Caco-2 (cell line): Measurements from ENCODE around the gene RASA4B. TPM values are rescaled to one million over a fixed set of nuclear protein-coding genes. Genes with fewer than 3 reads are reported as not detected.

Source experiments
- BruUV-seq: library from RNA; stranded (reverse); fragments of 400-500 nt; replicated peaks from 2 replicates; lab custom pipeline; 2021; lab: Mats Ljungman, UMichigan
- CTCF ChIA-PET: fragments of 300-600 bp; sonication (Branson Sonifier 250); formaldehyde crosslinking; loops from one replicate; lab custom pipeline; 2022; ENCODE audit warnings: antibody characterized with exemption; lab: Charles Lee
- POLR2A ChIA-PET: fragments of 300-600 bp; sonication (Branson Sonifier 250); formaldehyde crosslinking; loops from one replicate; lab custom pipeline; 2022; ENCODE audit warnings: antibody characterized with exemption; lab: Charles Lee
- DNase-seq, 2 experiments: peaks; one replicate each; pipeline versions ENCODE4 v3.0.0 to v3.0.0-alpha.2; 2020 to 2022
- H3K27me3 ChIP-seq: replicated peaks from 2 replicates; pipeline ENCODE4 v1.6.0; 2011; ENCODE audit warnings: low read length; ENCODE audit not compliant: control insufficient read depth, insufficient read depth
- H3K36me3 ChIP-seq: 2 replicates; pipeline ENCODE4 v1.5.1; 2011; ENCODE audit warnings: low read length; ENCODE audit not compliant: control insufficient read depth, insufficient read depth
- H3K4me1 ChIP-seq: fragments of 250-450 bp; sonication (Bioruptor Pico); 2 replicates; pipeline ENCODE4 v1.5.1; 2020; ENCODE audit warnings: mild to moderate bottlenecking
- H3K4me3 ChIP-seq: 2 replicates; pipeline ENCODE4 v1.5.1; 2011; ENCODE audit warnings: low read depth, mild to moderate bottlenecking, control low read depth, low read length
- H3K9me3 ChIP-seq: fragments of 250-450 bp; sonication (Bioruptor Pico); 2 replicates; pipeline ENCODE4 v1.5.1; 2020; ENCODE audit warnings: mild to moderate bottlenecking, moderate library complexity
- H3K27ac Mint-ChIP-seq: one replicate; pipeline ENCODE4 v1.8.0; 2022; ENCODE audit warnings: mixed read lengths; ENCODE audit not compliant: unreplicated experiment
- H3K27me3 Mint-ChIP-seq: one replicate; pipeline ENCODE4 v1.8.0; 2022; ENCODE audit warnings: mixed read lengths; ENCODE audit not compliant: insufficient read depth, unreplicated experiment
- H3K36me3 Mint-ChIP-seq: one replicate; pipeline ENCODE4 v1.8.0; 2022; ENCODE audit warnings: mild to moderate bottlenecking, mixed read lengths; ENCODE audit not compliant: insufficient read depth, unreplicated experiment
- H3K4me1 Mint-ChIP-seq: one replicate; pipeline ENCODE4 v1.8.0; 2022; ENCODE audit warnings: low read depth, mixed read lengths; ENCODE audit not compliant: unreplicated experiment
- H3K4me3 Mint-ChIP-seq: one replicate; pipeline ENCODE4 v1.8.0; 2022; ENCODE audit warnings: mild to moderate bottlenecking, moderate library complexity, mixed read lengths; ENCODE audit not compliant: unreplicated experiment
- H3K9me3 Mint-ChIP-seq: one replicate; pipeline ENCODE4 v1.8.0; 2022; ENCODE audit warnings: mixed read lengths; ENCODE audit not compliant: unreplicated experiment
- CTCF ChIP-seq, 2 experiments: fragments of 200-600 bp in 1 of 2; IDR thresholded peaks; 1 replicate in 1 of 2; 2 replicates in 1 of 2; pipeline versions ENCODE4 v1.5.1 to v1.8.0; 2011 to 2022; ENCODE audit warnings: antibody characterized with exemption in 1 of 2, control low read depth in 1 of 2, inconsistent platforms in 1 of 2, low read depth in 1 of 2, low read length in 1 of 2, mild to moderate bottlenecking in 1 of 2, moderate library complexity in 1 of 2; ENCODE audit not compliant: insufficient read depth in 1 of 2, severe bottlenecking in 1 of 2, unreplicated experiment in 1 of 2
- intact Hi-C: fragments of 100-400 bp; cut with micrococcal nuclease; formaldehyde crosslinking; loops from one replicate; pipeline ENCODE4 v1.10.0; 2022; ENCODE audit not compliant: unreplicated experiment
- total RNA-seq: library from RNA; stranded (reverse); gene quantifications from 2 replicates; pipeline ENCODE4 v1.2.3, GENCODE V29; 2022

RASA4B gene
- total RNA-seq, 1 experiment from 2014 or later: 3.2 TPM

GRCh38 chr7:102454468-102454867, 63.1 kb downstream of the RASA4B start:
- intact Hi-C loops: loop anchor here (10.0 kb wide), 1 partner anchor 170 kb away; the partner anchor contains the start of gene SH2B2
- Histone ChIP-seq H3K9me3 (no peaks in the 10 kb centered on the region), H3K27me3 (no peaks in the 10 kb centered on the region), H3K4me1 (peaks cover 3% of the 10 kb centered on the region; the same call in 1 of the 2 replicates), H3K4me3 (no peak overlapping the region), H3K36me3 (peaks cover 4% of the 10 kb centered on the region; the same call in 1 of the 2 replicates)
- ChIA-PET CTCF (no interaction called here), POLR2A (no interaction called here)
- Mint-ChIP-seq H3K27ac (no peak overlapping the region), H3K4me3 (no peak overlapping the region), H3K36me3 (peaks cover 21% of the 10 kb centered on the region), H3K27me3 (no peaks in the 10 kb centered on the region), H3K9me3 (no peaks in the 10 kb centered on the region), H3K4me1 (no peaks in the 10 kb centered on the region)
- DNase-seq: no peak
- no TSS peak for BruUV-seq
- TF ChIP-seq CTCF (IDR thresholded peaks at IDR 0.05; ENCODE audit: insufficient read depth in 1 of 2, low read depth in 1 of 2, low read length in 1 of 2, severe bottlenecking in 1 of 2, unreplicated experiment in 1 of 2): no peak

- no peaks in the 10 kb centered on the region for H3K27me3 Mint-ChIP-seq
- H3K36me3 Mint-ChIP-seq: peaks cover 12% of the 10 kb centered on the region
- ChIA-PET POLR2A (no interaction called here), CTCF (no interaction called here)
- peaks cover 3% of the 10 kb centered on the region; the same call in 1 of the 2 replicates for H3K4me1 ChIP-seq
- no peak for TF ChIP-seq CTCF (IDR thresholded peaks at IDR 0.05; ENCODE audit: insufficient read depth in 1 of 2, low read depth in 1 of 2, low read length in 1 of 2, severe bottlenecking in 1 of 2, unreplicated experiment in 1 of 2)
- no TSS peak for BruUV-seq
- H3K36me3 ChIP-seq: peaks cover 2% of the 10 kb centered on the region; the same call in 1 of the 2 replicates
- no peak overlapping the region for H3K4me3 ChIP-seq
- intact Hi-C loops: loop anchor here (10.0 kb wide), 1 partner anchor 169 kb away; the partner anchor contains the start of gene SH2B2
- DNase-seq: no peak
- H3K4me3 Mint-ChIP-seq: no peak overlapping the region
- no peaks in the 10 kb centered on the region for H3K9me3 Mint-ChIP-seq
- H3K27ac Mint-ChIP-seq: no peak overlapping the region
- no peaks in the 10 kb centered on the region for H3K9me3 ChIP-seq
- H3K4me1 Mint-ChIP-seq: no peaks in the 10 kb centered on the region
- no peaks in the 10 kb centered on the region for H3K27me3 ChIP-seq
Observed at GRCh38 chr7:102453319-102453718, 64.3 kb downstream of the RASA4B start.

- no peaks in the 10 kb centered on the region for H3K4me1 Mint-ChIP-seq
- no peak for TF ChIP-seq CTCF (IDR thresholded peaks at IDR 0.05; ENCODE audit: insufficient read depth in 1 of 2, low read depth in 1 of 2, low read length in 1 of 2, severe bottlenecking in 1 of 2, unreplicated experiment in 1 of 2)
- no peak for DNase-seq
- H3K9me3 Mint-ChIP-seq: no peaks in the 10 kb centered on the region
- no peak overlapping the region for H3K27ac Mint-ChIP-seq
- peaks cover 4% of the 10 kb centered on the region for H3K36me3 Mint-ChIP-seq
- no peaks in the 10 kb centered on the region for H3K27me3 ChIP-seq
- H3K4me3 Mint-ChIP-seq: no peak overlapping the region
- H3K27me3 Mint-ChIP-seq: no peaks in the 10 kb centered on the region
- H3K9me3 ChIP-seq: no peaks in the 10 kb centered on the region
- ChIA-PET POLR2A (no interaction called here), CTCF (no interaction called here)
- no TSS peak for BruUV-seq
- peaks cover 3% of the 10 kb centered on the region; the same call in 1 of the 2 replicates for H3K4me1 ChIP-seq
- intact Hi-C loops: loop anchor here (10.0 kb wide), 1 partner anchor 168 kb away; the partner anchor contains the start of gene SH2B2
- no peak overlapping the region for H3K4me3 ChIP-seq
- peaks cover 2% of the 10 kb centered on the region; the same call in 1 of the 2 replicates for H3K36me3 ChIP-seq
Observed at GRCh38 chr7:102452451-102452850, 65.1 kb downstream of the RASA4B start.
